Thyroid gland (tissue), 4 donors: Measurements from ENCODE around the gene PNPLA3.
"Not testable (repeated sequence)": the region's sequence is repeated elsewhere in the genome, so short reads cannot be mapped to it uniquely, and the experiment has no call there.

Experiments used
- CTCF ChIP-seq, 6 experiments: fragments of 200-600 bp in 3 of 6; fragments of 450-650 bp in 3 of 6; sonication (generic) in 3 of 6; IDR thresholded peaks; one replicate each; pipeline ENCODE4 v1.5.1; 2016 to 2019; ENCODE audit warnings: antibody characterized with exemption in 6 of 6, mild to moderate bottlenecking in 2 of 6, inconsistent platforms in 1 of 6, moderate library complexity in 1 of 6
- POLR2A ChIP-seq, 2 donors: fragments of 450-650 bp; IDR thresholded peaks; one replicate each; pipeline ENCODE4 v1.6.1; 2017; ENCODE audit warnings: antibody characterized with exemption in 2 of 2, mild to moderate bottlenecking in 2 of 2, moderate library complexity in 1 of 2

GRCh38 chr22:43904412-43904811 lies 19.2 kb upstream of the PNPLA3 start:
- TF ChIP-seq CTCF (IDR thresholded peaks at IDR 0.05): peak in 1 of 6 experiments; percentile 35
- TF ChIP-seq POLR2A (IDR thresholded peaks at IDR 0.05): not testable (repeated sequence)
